Right lung (tissue), 5 donors: ENCODE results near the gene PDZRN3. TPM values are rescaled to one million over a fixed set of nuclear protein-coding genes. Genes with fewer than 3 reads are reported as not detected.

Source experiments
- DNase-seq, 2 donors: peaks; one replicate each; pipeline ENCODE4 v3.0.0-alpha.2; 2013
- polyA plus RNA-seq, 5 donors: library from polyadenylated mRNA; unstranded; fragments of 120-200 nt; gene quantifications; one replicate each; pipeline versions ENCODE4 v1.2.1 to v1.2.3, GENCODE V29; 2013; ENCODE audit warnings: inconsistent platforms in 1 of 5, low replicate concordance in 1 of 5; ENCODE audit not compliant: insufficient read length in 5 of 5, insufficient read depth in 1 of 5

PDZRN3 gene
- polyA plus RNA-seq, 5 donors: 54.6 to 83.1 (median 70.1) TPM

DNA sequence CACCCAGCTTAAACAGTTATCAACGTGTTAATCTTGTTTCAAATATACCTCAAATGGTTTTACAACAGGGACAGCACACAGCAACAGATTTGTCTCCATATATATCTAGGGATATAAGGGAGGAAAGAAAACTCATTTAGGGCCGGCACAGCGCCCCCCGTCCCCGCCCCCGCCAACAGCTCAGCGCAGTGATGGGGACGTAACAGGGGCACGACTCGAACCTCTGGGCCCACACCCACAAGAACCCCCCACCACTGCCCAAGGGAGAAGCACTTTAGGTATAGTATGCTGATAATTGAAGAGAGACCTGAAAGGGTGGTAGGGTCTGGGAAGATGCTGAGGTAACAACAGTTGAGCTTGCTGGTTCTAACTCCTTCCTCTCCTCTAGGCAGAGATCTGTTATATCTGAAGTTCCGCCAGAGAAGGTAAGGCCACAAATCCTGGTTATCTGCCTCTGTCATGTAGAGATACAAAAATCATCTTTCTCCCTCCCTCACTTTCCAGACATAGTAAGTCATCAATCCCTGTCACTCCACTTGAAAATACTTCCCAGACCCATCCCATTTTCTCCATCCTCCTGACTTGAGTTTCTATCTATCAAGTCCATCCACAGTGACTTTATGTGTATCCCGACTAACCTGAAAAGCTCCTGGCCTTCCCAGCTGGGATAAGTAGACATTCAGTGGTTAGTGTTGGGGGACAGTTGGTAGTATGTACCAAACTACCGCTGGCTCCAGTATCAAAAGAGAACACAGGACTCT, 126.9 kb downstream of the PDZRN3 start:
- no peak for DNase-seq

DNA sequence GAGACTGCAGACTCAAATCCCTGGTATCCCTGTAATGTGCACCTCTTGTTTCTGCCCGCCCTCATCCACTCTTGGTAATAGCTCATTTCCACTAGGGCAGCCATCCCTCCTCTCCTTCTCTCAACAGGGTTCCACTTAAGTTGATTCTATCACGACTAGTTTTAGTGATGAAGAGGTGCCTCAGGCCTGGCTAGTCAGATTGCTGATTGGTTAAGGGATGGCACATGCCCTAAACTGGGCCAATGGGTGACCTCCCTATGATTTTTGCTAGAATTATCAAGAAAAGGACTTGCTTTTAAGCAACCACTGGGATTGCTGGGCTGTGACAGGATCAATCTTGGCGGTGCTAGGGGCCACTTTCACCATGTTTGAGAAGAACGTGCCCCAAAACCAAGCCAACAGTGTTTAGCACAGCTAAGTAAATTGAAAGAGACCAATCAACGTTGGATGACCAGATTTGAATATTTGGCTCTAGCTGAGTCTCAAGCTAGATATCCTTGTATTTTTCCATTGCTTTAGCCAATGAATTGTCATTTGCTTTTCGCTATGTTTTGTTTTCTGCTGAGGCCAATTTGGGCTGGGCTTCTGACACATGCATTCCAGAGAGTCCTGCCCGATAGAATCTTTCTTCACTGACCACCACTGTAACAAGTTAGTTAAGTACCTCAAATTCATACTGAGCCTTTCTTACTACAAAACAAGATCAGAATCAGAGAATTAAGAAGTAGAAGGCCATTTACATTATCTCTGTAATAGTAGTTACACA, 131.0 kb downstream of the PDZRN3 start:
- peak in 1 of 2 donors; percentile 57 for DNase-seq

DNA sequence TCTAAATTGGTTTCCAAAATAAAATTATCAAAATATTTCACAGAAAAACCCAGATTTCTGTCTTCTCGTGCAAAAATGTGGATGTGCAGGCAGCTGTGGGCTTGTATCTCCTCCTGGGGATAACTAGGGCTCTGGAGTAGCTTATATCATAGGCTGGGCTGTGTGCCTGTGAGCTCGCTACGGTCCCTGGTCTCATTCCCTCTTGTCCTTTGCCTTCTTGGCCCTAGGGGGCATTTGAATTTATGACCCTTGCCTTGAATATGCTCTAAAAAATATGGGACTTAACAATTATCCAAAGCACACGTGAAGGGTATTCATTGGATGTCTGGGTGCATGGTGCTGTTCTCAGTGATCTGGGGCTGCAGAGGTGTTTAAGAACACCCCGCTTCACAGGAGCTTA, 132.6 kb downstream of the PDZRN3 start:
- DNase-seq: no peak

DNA sequence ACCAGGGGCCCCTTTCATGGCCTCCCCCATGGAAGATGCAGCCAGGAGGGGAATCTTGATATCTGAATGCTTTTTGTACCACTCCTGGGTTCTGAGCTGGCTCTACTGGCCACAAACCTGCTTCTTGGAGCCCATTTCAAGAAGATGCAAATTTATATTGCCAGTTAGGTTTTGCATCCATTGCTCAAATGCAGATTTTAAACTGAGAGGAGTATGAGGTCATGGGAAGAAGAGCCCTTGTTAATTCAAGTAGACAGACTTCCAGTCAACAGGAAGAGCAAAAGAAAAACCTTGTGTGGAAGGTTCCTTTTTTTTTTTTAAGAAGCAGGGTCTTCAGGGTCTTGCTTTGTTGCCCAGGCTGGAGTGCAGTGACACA, 133.5 kb downstream of the PDZRN3 start:
- DNase-seq: no peak

DNA sequence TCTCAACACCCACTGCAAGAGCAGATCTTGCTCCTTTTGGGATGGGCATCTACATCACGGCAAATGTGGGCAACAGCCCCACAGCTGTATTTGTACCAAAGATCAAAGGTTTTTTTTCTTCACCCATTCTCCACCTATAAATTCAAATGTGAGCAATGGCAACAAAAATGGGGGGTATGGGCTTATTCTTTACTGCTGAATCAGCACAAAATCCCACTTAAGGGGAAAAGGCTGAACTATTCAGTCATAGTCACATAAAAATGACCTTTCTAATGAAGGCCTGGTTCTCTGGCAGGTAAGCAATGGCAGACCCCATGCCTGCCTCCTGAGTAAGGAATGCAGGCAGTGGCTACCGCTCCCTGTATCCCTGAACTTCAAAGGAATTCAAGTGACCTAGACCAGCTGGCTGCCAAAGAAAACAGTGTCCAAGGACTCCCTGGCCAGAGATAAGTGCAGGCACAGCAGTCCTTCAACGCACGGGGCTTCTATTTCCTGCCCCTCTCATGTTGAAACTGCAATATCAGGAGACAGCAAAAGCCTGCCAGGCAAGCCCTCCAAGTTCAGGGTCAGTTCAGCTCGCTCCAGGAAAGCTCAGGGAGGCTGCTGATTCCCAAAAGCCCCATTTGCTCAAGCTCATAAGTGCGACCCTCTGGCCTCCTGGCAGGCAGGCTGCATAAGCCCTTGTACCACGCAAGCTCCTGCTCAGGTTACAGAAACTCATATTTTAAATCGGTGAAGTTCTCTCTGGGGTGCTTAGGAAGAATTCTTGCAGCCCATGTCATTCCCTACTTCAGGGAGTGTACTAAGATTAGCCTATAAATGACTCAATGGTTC, 134.1 kb downstream of the PDZRN3 start:
- DNase-seq: peak in 1 of 2 donors; percentile 52

DNA sequence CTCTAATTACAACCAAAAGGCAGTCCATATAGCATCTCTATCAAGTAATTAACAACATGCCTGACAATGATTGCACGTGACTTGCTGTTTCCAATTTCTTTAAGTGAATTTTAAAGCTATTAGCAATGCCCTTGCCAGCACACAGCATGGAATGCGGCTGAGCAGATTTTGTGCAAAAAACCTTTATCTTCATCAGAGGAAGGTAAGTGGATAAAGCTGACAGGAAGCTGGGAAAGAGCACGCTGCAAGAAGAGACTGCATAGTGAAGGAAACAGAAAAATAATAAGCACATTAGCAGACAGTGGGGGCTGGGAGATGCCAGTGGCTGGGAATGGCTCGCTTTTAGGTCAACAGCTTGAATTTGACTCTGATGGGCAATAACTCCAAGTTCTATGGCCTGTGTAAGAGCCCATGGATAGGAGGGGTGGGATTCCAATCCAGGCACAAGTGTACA, 138.8 kb downstream of the PDZRN3 start:
- no peak for DNase-seq

DNA sequence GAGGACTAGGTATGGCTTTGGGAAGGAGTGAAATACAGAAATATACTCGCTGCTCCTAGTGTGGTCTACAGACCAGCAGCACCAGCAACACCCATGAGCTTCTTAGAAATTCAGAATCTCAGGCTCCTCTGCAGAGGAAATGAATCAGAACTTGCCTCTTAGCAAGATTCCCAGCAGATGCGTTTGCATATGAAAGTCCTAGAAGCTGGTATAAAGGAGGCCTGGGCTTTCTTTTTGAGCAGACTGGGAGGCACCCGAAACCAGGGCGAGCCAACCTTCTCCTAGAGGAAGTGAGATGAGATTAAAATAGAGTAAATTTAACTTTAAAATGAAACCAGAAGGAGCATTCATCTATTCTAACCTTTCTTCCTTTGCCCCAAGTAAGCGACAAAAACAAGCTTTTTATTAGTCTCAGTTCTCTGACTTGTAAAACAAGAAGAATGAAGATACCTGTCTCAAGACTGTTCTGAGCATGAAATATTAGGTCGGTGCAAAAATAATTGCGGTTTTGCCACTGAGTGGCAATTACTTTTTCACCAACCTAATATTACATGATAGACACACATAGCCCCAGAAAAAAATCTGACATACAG, 140.0 kb downstream of the PDZRN3 start:
- DNase-seq: no peak

DNA sequence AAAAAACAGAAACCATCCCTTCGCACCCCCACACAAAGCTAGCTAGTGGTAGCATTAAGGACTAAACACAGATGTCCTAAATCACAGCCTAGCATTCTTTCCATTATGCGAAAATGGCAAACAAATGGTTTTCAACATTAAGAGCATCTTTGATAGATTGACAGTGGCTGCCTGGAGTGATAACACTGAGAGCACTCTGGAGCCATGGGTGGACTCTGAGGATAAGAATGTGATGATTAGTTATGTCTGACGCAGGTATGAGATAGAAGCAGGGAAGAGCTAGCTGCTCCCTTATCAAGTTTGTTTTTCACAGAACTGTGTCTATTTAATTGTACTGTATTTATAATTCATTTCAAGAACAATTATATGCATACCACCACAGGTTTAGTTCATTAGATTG, 142.9 kb downstream of the PDZRN3 start:
- no peak for DNase-seq

DNA sequence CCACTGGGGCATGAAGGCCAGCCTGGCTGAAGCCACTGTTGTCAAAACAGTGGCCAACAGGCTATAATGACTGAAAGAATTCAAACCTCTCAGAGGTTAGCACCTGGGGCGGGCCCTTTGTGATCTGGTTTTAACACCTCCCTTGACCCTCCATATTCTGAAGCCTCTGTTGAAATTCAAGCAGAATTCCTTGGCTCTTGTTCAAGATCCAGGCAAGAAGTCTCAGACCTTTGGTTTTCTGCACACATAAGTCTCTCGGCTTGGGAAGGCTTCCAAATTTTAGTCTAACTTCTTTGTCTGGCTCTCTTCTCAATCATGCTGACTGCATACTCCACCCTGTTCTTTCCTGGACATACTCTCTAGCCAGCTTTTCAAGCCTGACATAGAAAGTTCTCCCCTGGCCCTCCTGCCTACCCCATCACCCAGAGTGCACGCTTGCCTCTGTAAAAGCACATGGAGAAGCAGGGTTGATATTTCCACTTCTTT, 144.5 kb downstream of the PDZRN3 start:
- DNase-seq: no peak

DNA sequence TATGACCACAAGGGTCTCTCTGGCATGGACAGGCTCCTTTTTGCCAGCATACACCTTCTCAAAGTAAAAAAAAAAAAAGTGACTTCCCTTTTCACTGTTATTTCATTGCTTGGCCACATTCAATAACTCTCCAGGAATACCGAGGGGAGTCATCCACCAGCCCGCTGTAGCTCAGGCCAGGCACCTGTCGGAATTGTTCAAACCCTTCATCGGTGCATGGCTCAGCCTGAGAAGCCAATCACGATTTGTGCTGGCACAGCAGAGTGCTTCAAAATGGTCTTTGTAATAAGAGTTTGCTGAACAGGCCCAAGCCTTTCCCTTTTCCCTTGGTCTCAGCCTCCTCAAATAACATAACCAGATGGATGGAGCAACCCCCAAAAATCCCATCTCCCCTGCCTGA, 145.4 kb downstream of the PDZRN3 start:
- DNase-seq: no peak

DNA sequence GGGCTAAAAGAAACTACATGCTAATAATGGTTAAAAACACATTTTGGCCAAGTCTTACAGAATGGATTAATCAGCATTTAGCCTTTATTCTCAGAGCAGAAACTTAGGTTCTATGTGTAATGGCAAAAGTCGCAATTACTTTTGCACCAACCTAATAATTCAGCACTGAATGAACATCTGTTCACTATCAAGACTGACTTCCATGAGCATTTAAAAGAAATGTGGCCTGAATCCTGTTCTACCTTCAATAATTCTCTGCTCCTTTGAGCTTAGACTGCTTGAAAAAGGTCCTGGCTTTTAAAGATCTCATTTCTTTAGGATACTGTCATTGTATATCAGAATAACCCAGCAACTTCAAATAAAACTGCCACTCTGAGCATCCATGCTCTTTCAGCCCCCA, 145.9 kb downstream of the PDZRN3 start:
- DNase-seq: no peak

DNA sequence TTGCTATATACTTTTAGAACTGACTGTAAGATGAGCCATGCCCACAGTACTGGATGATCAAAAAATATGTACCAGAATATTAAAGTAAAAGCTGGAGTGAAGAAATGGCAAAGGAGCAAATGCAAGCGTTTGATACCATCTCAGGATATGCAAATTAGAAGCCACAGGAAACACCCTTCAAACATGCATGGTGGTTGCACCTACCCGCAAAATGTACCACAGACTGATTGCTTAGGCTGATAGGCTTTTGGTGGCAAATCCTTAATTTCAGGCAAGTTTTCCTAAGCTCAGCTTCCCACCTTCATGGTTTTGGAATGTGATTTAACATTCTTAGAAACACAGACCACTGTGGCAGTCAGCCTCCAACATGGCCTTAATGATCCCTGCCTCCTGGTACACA, 149.0 kb downstream of the PDZRN3 start:
- no peak for DNase-seq

DNA sequence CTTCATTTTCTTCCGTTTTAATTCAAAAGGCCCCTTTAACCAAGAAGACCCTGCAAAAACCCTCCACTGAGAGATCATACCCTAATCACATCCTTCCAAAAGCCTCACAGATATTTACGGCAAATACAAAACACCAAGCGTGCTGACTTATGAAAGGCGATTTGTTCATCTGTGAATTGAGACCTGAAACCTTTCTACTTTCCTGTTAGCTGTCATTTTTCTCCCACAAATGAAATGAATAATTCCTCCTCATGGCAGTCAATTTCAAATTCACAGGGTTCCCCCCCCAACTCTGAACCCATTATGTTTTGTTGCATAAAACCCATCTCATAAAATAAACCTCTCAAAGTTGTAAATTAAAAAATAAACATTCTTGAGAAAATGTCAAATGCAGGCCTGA, 149.6 kb downstream of the PDZRN3 start:
- no peak for DNase-seq

DNA sequence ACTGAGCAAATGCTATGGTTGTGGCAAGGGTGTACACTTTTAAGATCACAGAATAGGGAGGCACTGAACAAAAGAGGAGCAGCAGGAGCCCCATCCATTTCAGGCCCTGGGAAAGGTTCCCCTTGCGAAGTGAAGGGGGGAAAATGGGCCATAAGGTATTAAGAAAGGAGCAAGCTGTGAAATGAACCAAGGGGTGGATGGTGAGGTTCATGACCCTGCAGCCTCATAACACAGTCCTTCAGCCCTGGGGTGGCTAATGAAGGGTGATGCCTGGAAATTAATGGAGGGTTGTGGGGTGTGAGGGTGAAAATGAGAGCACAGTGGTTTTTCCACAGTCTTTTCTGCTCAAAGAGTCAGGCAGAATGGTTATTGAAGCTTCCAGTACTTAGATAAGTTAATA, 150.1 kb downstream of the PDZRN3 start:
- no peak for DNase-seq

DNA sequence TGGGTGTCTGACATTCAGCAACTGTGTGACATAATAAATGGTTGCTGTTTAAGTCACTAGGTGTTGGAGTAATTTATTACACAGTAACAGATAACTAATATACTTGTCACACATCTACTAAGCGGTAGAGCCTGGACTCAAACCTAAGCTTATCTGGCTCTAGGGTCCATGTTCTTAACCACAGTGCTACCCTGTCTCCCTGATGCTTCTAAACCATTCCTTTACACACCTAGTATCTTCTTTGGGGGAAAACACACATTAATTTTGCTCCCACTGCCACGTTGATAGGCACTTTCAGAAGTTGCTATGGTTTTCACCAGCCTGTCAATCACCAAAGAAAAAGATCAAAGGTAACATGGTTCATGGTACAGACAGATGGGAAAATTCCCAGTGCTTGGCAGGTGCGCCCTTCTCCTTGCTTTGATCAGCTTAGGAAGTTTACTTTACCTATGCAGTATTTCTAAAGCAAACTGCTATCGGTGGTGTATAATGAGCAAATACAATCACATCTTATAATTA, 150.8 kb downstream of the PDZRN3 start:
- DNase-seq: no peak

DNA sequence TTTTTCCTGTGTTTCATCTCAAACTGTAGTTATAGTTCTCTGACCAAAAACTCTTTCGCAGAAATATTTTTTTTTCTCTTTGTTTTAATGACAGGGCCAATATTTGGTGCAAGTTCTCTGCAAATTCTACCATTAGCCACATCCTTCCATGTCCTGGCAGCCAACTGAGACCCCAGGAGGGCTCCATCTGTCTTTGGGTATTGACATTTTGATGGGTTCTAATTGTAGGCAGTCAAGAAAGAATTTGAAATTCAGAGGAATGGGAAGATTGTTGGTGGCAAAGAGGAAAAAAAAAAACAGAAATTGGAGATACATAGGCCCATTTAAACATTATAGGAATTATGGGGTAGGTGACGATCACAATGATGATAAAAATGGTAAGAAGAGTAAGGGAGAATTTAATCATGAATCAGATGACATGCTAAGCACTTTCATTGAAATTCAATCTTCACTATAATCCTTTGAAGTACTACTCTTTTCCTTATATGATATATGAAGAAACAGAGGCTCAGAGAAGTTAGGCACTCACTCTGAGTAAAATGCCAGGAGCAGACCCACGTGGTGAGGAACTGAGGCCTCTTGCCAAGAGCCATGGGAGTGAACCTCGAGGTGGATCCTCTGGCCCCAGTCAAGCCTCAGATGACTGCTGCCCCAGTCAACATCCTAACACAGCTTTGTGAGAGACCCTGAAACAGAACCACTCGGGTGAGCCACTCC, 151.4 kb downstream of the PDZRN3 start:
- no peak for DNase-seq

DNA sequence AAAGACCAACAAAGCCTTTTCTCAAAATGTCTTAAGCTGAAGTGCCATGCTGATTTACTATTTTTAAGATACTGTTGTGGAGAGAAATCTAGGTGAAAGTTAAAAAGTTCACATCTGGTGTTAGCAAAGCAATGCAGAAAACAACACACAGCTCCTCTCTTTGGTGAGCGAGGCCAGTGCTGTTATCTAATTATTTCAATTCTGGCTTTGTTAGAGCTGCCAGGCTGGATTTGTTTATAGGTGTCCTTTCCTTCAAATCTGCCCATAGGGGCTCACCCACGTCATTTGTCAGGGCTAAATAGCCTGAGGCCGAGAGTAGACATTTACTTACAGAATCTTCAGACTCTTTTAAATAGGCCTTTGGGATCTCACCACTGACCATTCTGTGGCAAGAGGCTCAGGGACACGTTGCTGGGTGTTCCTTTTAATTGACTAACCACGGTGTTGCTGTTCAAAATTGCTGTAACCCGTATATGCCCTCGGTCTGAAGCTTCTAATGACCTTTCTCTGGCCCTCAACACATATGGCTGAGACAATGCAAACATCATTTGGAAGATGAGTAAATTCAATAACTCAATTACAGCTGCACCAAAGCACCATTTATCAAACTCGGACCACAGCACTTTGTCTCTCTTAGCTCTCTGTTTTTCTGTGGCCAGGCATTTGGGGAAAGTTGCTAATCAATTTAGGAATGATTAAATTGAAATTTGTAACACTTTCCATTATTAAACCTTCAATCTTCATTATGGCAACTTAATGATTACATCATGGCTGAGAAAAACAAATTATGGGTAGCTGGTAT, 152.6 kb downstream of the PDZRN3 start:
- no peak for DNase-seq

DNA sequence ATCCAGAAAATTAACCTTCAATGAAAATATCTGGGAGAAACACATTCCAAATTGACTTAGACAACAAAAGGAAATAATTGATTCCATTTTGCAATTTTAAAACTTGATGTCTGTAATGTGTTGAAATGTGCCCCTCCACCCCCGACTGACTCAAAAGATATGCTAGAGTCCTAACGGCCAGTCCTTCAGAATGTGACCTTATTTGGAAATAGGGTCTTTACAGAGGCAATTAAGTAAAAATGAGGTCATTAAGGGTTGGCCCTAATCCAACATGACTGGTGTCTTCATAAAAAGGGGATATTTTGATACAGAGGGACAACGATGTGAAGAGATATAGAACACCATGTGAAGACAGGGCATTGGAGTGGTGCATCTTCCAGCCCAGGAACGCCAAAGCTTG, 153.9 kb downstream of the PDZRN3 start:
- DNase-seq: peak in 1 of 2 donors; percentile 47

DNA sequence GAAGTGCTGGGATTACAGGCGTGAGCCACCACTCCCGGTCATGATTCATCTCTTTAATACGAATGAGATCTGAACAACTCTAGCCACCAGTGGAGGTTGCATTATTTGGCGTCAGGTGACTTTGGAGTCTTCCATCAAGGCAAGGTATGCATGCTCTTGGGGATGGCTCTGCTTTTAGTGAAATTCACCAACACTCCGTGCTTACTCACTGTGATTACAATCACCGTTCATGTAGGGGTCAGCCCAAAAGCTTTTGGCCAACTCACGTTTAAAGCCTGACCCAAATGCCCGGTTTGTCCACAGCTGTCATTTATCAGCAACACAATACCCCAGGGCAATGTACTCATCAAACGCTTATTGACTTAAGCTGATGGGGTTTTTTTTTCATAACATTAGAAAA, 155.4 kb downstream of the PDZRN3 start:
- no peak for DNase-seq

DNA sequence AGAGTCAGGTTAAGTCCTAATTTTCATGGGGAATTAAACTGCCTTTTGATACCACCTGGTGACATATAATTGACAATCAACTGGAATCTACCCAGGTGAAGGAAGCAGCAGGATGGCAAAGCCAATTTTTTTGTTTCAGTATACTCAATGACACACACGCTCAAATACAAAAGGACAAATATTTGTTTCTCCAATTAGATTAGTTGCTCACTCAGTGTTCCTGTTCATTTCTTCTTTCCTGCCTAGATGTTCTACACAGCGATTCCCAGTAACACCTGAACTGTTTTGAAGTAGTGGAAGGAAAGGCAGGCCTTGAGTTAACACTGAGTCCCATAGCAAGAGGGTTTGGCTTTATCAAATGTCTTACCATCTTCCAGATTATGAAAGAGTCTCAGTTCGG, 157.5 kb downstream of the PDZRN3 start:
- DNase-seq: no peak
